ENCODE data around the gene HDAC4. TPM values are rescaled to one million over a fixed set of nuclear protein-coding genes. Genes with fewer than 3 reads are reported as not detected.

The HDAC4 gene
- total and polyA plus RNA-seq, 2 experiments from 2014 or later = 8.1 to 41.8 TPM

GRCh38 chr2:239445771-239446524 is 45.1 kb upstream of the HDAC4 start (continued):
- no peak for TF ChIP-seq EZH2 (IDR thresholded peaks at IDR 0.05; ENCODE audit: low read depth, unreplicated experiment)
- no peak for TF ChIP-seq JUNB (IDR thresholded peaks at IDR 0.05; ENCODE audit: unreplicated experiment)
- TF ChIP-seq ZNF114 (CRISPR knock-in tag; IDR thresholded peaks at IDR 0.05) = no peak
- no peak for TF ChIP-seq NANOG (IDR thresholded peaks at IDR 0.05; ENCODE audit: borderline replicate concordance)

DNA sequence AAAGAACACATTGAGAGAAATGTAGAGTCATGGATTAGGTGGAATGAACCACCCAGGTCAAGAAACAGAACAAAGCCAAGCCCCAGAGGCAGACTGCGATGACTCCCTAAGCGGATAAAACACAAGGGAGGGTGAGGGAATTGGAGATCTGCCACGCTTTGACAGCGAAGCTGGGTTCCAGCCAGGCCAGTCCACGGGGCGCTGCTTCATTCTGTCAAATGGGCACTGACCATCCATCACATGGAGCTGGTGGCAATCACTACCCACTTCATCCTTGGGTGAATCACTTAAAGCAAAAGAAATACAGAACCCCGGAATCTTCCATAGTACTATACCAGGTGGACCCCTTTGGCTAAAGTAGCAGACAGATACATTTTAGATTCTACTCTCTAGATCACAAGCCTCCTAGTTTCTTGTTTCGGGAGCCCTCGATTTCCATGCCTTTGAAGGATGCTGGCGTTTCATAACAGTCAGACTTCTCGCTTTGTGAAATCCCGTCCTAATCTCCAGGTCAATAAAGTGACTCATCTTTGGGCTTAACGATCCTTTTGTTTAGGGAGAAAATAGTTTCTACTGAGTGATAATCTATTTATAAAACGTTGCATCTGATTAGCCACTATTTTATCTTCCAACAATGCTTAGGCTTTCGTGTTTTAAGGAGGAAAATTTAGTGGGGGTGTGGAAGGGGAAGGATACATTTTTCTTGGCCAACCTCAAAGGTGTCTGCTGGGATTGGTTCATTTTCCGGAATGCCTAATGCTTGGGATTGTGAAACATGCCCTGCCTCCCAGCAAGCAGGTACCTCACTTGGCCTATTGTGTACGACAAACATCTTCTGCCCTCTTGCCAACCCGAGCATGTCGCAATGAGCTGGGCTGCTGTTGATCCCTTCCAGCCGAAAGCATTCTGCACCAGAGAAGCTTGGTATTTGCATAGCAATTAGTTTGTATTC is 44.1 kb upstream of the HDAC4 start:
- Histone ChIP-seq H3K27ac (ENCODE audit: low read depth) (no peak overlapping the region), H3K9me2 (ENCODE audit: insufficient read depth) (no peaks in the 10 kb centered on the region), H3K79me2 (replicated peaks; ENCODE audit: insufficient read depth) (no peaks in the 10 kb centered on the region), H3K4me1 (ENCODE audit: insufficient read depth) (0 out of 2 replicates have a peak, but pooled peaks cover 5% of the 10 kb centered on the region), H4K20me1 (replicated peaks; ENCODE audit: insufficient read depth) (no peaks in the 10 kb centered on the region), H3F3A (replicated peaks; ENCODE audit: low read depth) (no peaks in the 10 kb centered on the region), H3K36me3 (ENCODE audit: insufficient read depth) (no peaks in the 10 kb centered on the region), H2AFZ (no peak overlapping the region), H3K27me3 (ENCODE audit: insufficient read depth) (no peaks in the 10 kb centered on the region), H3K4me3 (no peak overlapping the region), H3K4me2 (no peak overlapping the region)
- Mint-ChIP-seq H3K9me3 (peaks cover 22% of the 10 kb centered on the region), H3K27me3 (ENCODE audit: insufficient read depth, low read depth, poor library complexity) (peaks cover 13% of the 10 kb centered on the region), H3K27ac (no peak overlapping the region), H3K4me1 (peaks cover 21% of the 10 kb centered on the region), H3K4me3 (no peak overlapping the region), H3K36me3 (ENCODE audit: low read depth) (no peaks in the 10 kb centered on the region; the same call in 2 of the 3 replicates)
- no peak for ATAC-seq
- TF ChIP-seq POLR2AphosphoS5 (IDR thresholded peaks at IDR 0.05; ENCODE audit: low read depth) = no peak
- no peak for TF ChIP-seq CTCF (conservative IDR thresholded peaks at IDR 0.05; ENCODE audit: low read depth in 2 of 2)
- no peak for TF ChIP-seq STAT1 (IDR thresholded peaks at IDR 0.05; ENCODE audit: unreplicated experiment)
- TF ChIP-seq EZH2 (IDR thresholded peaks at IDR 0.05; ENCODE audit: low read depth, unreplicated experiment) = no peak
- TF ChIP-seq CREB1 (CRISPR knock-in tag; IDR thresholded peaks at IDR 0.05; ENCODE audit: low read depth) = no peak
- no peak for TF ChIP-seq NANOG (IDR thresholded peaks at IDR 0.05; ENCODE audit: borderline replicate concordance)
- no peak for DNase-seq (ENCODE audit: low spot score)

All from GM23338 (cell line).